HG03066 (cell line): ENCODE results near the gene LEKR1.
"Not testable (repeated sequence)": the region's sequence is repeated elsewhere in the genome, so short reads cannot be mapped to it uniquely, and the experiment has no call there.

Experiments used
- ATAC-seq: cut with Tn5 transposase; IDR thresholded peaks from one replicate; pipeline ENCODE4 v1.9.1; 2021; ENCODE audit warnings: low read depth; ENCODE audit not compliant: unreplicated experiment

The LEKR1 gene

GRCh38 chr3:156834435-156834834 lies 8.3 kb downstream of the LEKR1 start:
- ATAC-seq: no peak

- ATAC-seq: no peak
Observed at GRCh38 chr3:156834962-156835535, 8.9 kb downstream of the LEKR1 start.

- no peak for ATAC-seq
Observed at GRCh38 chr3:156836701-156837100, 10.5 kb downstream of the LEKR1 start.

GRCh38 chr3:156837115-156837514 lies 11.0 kb downstream of the LEKR1 start:
- no peak for ATAC-seq

- ATAC-seq: no peak
Observed at GRCh38 chr3:156838035-156838434, 11.9 kb downstream of the LEKR1 start.

- ATAC-seq: no peak
Observed at GRCh38 chr3:156840826-156841689, 14.9 kb downstream of the LEKR1 start.

GRCh38 chr3:156843071-156843808 lies 17.1 kb downstream of the LEKR1 start:
- no peak for ATAC-seq

GRCh38 chr3:156847752-156848448 lies 21.7 kb downstream of the LEKR1 start:
- ATAC-seq: no peak

- ATAC-seq: peak; percentile 97
Observed at GRCh38 chr3:156859578-156859977, 33.4 kb downstream of the LEKR1 start.

GRCh38 chr3:156860873-156861272 lies 34.7 kb downstream of the LEKR1 start:
- no peak for ATAC-seq

- ATAC-seq: no peak
Observed at GRCh38 chr3:156862338-156862737, 36.2 kb downstream of the LEKR1 start.

- ATAC-seq: no peak
Observed at GRCh38 chr3:156865732-156866131, 39.6 kb downstream of the LEKR1 start.

- ATAC-seq: no peak
Observed at GRCh38 chr3:156867174-156867573, 41.0 kb downstream of the LEKR1 start.

GRCh38 chr3:156867920-156868319 lies 41.8 kb downstream of the LEKR1 start:
- ATAC-seq: no peak

- ATAC-seq: no peak
Observed at GRCh38 chr3:156873906-156874305, 47.8 kb downstream of the LEKR1 start.

GRCh38 chr3:156879491-156879890 lies 53.3 kb downstream of the LEKR1 start:
- not testable (repeated sequence) for ATAC-seq

GRCh38 chr3:156885761-156886160 lies 59.6 kb downstream of the LEKR1 start:
- no peak for ATAC-seq

- ATAC-seq: no peak
Observed at GRCh38 chr3:156888176-156888575, 62.0 kb downstream of the LEKR1 start.

GRCh38 chr3:156888576-156888975 lies 62.4 kb downstream of the LEKR1 start:
- no peak for ATAC-seq

- no peak for ATAC-seq
Observed at GRCh38 chr3:156892701-156893100, 66.5 kb downstream of the LEKR1 start.

- not testable (repeated sequence) for ATAC-seq
Observed at GRCh38 chr3:156895374-156895773, 69.2 kb downstream of the LEKR1 start.
